SK-N-DZ (cell line): ENCODE data around the gene SLC9A3.

Experiments
- DNase-seq: peaks from one replicate; pipeline ENCODE4 v3.0.0-alpha.2; 2015; ENCODE audit warnings: low spot score

SLC9A3 gene

GRCh38 chr5:555058-555623 lies 30.9 kb upstream of the SLC9A3 start:
- DNase-seq: no peak

- no peak for DNase-seq
These were observed 30.2 kb upstream of the SLC9A3 start for GRCh38 chr5:554284-554988.

- no peak for DNase-seq
These were observed 29.6 kb upstream of the SLC9A3 start for GRCh38 chr5:553874-554273.

- DNase-seq: no peak
These were observed 27.2 kb upstream of the SLC9A3 start for GRCh38 chr5:551406-551805.

- no peak for DNase-seq
These were observed 25.0 kb upstream of the SLC9A3 start for GRCh38 chr5:549229-549628.

GRCh38 chr5:548256-548655 lies 24.0 kb upstream of the SLC9A3 start:
- DNase-seq: no peak

GRCh38 chr5:547086-547924 lies 23.1 kb upstream of the SLC9A3 start:
- no peak for DNase-seq

- no peak for DNase-seq
These were observed 22.2 kb upstream of the SLC9A3 start for GRCh38 chr5:546376-546908.

- DNase-seq: no peak
These were observed 21.6 kb upstream of the SLC9A3 start for GRCh38 chr5:545641-546375.

- no peak for DNase-seq
These were observed 20.6 kb upstream of the SLC9A3 start for GRCh38 chr5:544675-545355.

GRCh38 chr5:543755-544674 lies 19.8 kb upstream of the SLC9A3 start:
- DNase-seq: no peak

GRCh38 chr5:543351-543750 lies 19.1 kb upstream of the SLC9A3 start:
- no peak for DNase-seq

- no peak for DNase-seq
These were observed 18.4 kb upstream of the SLC9A3 start for GRCh38 chr5:542319-543311.

- no peak for DNase-seq
These were observed 17.5 kb upstream of the SLC9A3 start for GRCh38 chr5:541539-542318.

- DNase-seq: peak; percentile 52
These were observed 16.8 kb upstream of the SLC9A3 start for GRCh38 chr5:540906-541538.

- no peak for DNase-seq
These were observed 16.0 kb upstream of the SLC9A3 start for GRCh38 chr5:540071-540905.
